ENCODE results near the gene LAMA2.

Gene LAMA2, protein sequence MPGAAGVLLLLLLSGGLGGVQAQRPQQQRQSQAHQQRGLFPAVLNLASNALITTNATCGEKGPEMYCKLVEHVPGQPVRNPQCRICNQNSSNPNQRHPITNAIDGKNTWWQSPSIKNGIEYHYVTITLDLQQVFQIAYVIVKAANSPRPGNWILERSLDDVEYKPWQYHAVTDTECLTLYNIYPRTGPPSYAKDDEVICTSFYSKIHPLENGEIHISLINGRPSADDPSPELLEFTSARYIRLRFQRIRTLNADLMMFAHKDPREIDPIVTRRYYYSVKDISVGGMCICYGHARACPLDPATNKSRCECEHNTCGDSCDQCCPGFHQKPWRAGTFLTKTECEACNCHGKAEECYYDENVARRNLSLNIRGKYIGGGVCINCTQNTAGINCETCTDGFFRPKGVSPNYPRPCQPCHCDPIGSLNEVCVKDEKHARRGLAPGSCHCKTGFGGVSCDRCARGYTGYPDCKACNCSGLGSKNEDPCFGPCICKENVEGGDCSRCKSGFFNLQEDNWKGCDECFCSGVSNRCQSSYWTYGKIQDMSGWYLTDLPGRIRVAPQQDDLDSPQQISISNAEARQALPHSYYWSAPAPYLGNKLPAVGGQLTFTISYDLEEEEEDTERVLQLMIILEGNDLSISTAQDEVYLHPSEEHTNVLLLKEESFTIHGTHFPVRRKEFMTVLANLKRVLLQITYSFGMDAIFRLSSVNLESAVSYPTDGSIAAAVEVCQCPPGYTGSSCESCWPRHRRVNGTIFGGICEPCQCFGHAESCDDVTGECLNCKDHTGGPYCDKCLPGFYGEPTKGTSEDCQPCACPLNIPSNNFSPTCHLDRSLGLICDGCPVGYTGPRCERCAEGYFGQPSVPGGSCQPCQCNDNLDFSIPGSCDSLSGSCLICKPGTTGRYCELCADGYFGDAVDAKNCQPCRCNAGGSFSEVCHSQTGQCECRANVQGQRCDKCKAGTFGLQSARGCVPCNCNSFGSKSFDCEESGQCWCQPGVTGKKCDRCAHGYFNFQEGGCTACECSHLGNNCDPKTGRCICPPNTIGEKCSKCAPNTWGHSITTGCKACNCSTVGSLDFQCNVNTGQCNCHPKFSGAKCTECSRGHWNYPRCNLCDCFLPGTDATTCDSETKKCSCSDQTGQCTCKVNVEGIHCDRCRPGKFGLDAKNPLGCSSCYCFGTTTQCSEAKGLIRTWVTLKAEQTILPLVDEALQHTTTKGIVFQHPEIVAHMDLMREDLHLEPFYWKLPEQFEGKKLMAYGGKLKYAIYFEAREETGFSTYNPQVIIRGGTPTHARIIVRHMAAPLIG (N-terminal part only)

DNA sequence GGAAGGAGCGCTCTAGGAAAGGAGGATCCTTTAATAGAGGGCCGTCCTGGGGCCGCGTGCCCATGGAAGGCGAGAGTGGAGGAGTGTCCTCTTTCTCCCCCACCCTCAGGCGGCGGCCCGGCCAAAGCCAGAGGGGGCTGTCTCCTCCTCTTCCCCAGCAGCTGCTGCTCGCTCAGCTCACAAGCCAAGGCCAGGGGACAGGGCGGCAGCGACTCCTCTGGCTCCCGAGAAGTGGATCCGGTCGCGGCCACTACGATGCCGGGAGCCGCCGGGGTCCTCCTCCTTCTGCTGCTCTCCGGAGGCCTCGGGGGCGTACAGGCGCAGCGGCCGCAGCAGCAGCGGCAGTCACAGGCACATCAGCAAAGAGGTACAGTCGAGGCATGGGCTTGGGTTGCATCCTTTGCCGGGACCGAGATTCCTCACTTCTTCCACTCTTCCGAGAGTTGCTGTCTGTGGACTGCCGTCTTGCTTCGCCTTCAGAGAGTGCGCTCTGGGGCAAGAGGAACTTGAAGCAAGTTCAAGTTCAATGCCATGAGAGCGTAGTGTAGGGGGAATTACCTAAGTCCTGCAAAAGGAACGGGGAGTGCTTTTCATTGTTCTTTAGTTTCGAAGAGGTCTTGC is at the start of gene LAMA2:
Gene LAMA2 (plus strand): TSS at position 148 of the 621 bp plus-strand sequence. CDS start 108 bp downstream, at position 256.
- TF ChIP-seq SUZ12 (IDR thresholded peaks at IDR 0.05; ENCODE audit: extremely low read depth, insufficient read depth, insufficient read length), result no peak
- TF ChIP-seq YY1 (IDR thresholded peaks at IDR 0.05; ENCODE audit: insufficient read depth, insufficient read length), result no peak
- TF ChIP-seq ZNF274 (IDR thresholded peaks at IDR 0.05; ENCODE audit: low read depth, low read length), result no peak
- Histone ChIP-seq H3K4me1 (ENCODE audit: insufficient read depth, insufficient read length) (no peaks in the 10 kb centered on the region), H3K9ac (ENCODE audit: insufficient read length, low read depth) (no peak within 1 kb of the TSS), H3K27me3 (ENCODE audit: insufficient read depth, insufficient read length) (no peaks in the 10 kb centered on the region), H3K9me3 (ENCODE audit: insufficient read depth, low read length) (no peaks in the 10 kb centered on the region), H3K36me3 (ENCODE audit: insufficient read depth, insufficient read length, low read length) (no peaks in the 10 kb centered on the region), H3K4me3 (ENCODE audit: insufficient read length, low read depth) (no peak within 1 kb of the TSS)
- DNase-seq (ENCODE audit: low read depth, low spot score), result no peak

- Histone ChIP-seq H3K9me3 (ENCODE audit: insufficient read depth, low read length) (no peaks in the 10 kb centered on the region), H3K4me1 (ENCODE audit: insufficient read depth, insufficient read length) (no peaks in the 10 kb centered on the region), H3K27me3 (ENCODE audit: insufficient read depth, insufficient read length) (no peaks in the 10 kb centered on the region), H3K4me3 (ENCODE audit: insufficient read length, low read depth) (no peak overlapping the region), H3K9ac (ENCODE audit: insufficient read length, low read depth) (no peak overlapping the region), H3K36me3 (ENCODE audit: insufficient read depth, insufficient read length, low read length) (no peaks in the 10 kb centered on the region)
- no peak for TF ChIP-seq SUZ12 (IDR thresholded peaks at IDR 0.05; ENCODE audit: extremely low read depth, insufficient read depth, insufficient read length)
- DNase-seq (ENCODE audit: low read depth, low spot score), result no peak
These were observed 46.2 kb upstream of the LAMA2 start for GRCh38 chr6:128836761-128837160.

GRCh38 chr6:128841518-128841917 is 41.4 kb upstream of the LAMA2 start:
- TF ChIP-seq YY1 (IDR thresholded peaks at IDR 0.05; ENCODE audit: insufficient read depth, insufficient read length) (no peak), SUZ12 (IDR thresholded peaks at IDR 0.05; ENCODE audit: extremely low read depth, insufficient read depth, insufficient read length) (no peak), ZNF274 (IDR thresholded peaks at IDR 0.05; ENCODE audit: low read depth, low read length) (no peak)
- H3K9me3 ChIP-seq (ENCODE audit: insufficient read depth, low read length), result no peaks in the 10 kb centered on the region
- no peaks in the 10 kb centered on the region for H3K36me3 ChIP-seq (ENCODE audit: insufficient read depth, insufficient read length, low read length)
- H3K4me1 ChIP-seq (ENCODE audit: insufficient read depth, insufficient read length), result no peaks in the 10 kb centered on the region
- DNase-seq (ENCODE audit: low read depth, low spot score), result no peak
- no peak overlapping the region for H3K9ac ChIP-seq (ENCODE audit: insufficient read length, low read depth)
- H3K4me3 ChIP-seq (ENCODE audit: insufficient read length, low read depth), result no peak overlapping the region
- no peaks in the 10 kb centered on the region for H3K27me3 ChIP-seq (ENCODE audit: insufficient read depth, insufficient read length)

- H3K4me1 ChIP-seq (ENCODE audit: insufficient read depth, insufficient read length), result no peaks in the 10 kb centered on the region
These were observed 38.3 kb upstream of the LAMA2 start for GRCh38 chr6:128844598-128844997.

DNA sequence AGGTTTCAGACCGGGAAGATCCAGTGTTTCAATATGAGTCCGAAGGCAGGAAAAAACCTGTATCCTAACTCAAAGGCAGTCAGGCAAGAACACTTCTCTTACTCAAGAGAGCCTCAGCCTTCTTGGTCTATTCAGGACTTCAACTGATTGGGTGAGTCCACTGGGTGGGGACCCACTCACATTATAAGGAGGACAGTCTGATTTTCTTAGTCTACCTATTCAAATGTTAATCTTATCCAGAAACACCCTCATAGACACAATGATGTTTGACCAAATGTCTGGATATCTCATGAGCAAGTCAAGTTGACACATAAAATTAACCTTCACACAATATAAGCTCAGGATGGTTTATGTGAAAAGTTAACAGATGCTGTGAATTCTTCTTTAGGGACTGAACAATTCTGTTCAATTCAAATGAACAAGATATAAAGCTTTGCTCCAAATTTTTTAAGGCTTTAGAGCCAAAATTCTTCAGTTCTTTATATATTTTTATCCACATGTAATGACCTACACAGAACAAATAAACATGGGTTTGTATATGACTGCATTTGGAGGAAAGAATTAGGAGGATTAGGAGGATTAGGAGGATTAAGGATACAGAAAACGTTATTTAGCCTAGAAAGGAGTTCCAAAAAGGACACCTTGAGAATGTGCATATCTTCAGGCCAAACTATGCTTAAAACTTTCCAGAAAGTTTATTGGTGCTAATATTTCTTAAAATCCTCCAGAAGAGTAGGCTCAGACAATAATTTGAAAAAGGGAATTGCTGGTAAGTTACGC is 35.3 kb upstream of the LAMA2 start:
- no peak for DNase-seq (ENCODE audit: low read depth, low spot score)
- Histone ChIP-seq H3K36me3 (ENCODE audit: insufficient read depth, insufficient read length, low read length) (no peaks in the 10 kb centered on the region), H3K9ac (ENCODE audit: insufficient read length, low read depth) (no peak overlapping the region), H3K9me3 (ENCODE audit: insufficient read depth, low read length) (no peaks in the 10 kb centered on the region), H3K4me1 (ENCODE audit: insufficient read depth, insufficient read length) (no peaks in the 10 kb centered on the region), H3K27me3 (ENCODE audit: insufficient read depth, insufficient read length) (no peaks in the 10 kb centered on the region), H3K4me3 (ENCODE audit: insufficient read length, low read depth) (no peak overlapping the region)
- no peak for TF ChIP-seq ZNF274 (IDR thresholded peaks at IDR 0.05; ENCODE audit: low read depth, low read length)
- no peak for TF ChIP-seq YY1 (IDR thresholded peaks at IDR 0.05; ENCODE audit: insufficient read depth, insufficient read length)
- no peak for TF ChIP-seq SUZ12 (IDR thresholded peaks at IDR 0.05; ENCODE audit: extremely low read depth, insufficient read depth, insufficient read length)

More at GRCh38 chr6:128844598-128844997, 38.3 kb upstream of the LAMA2 start:
- Histone ChIP-seq H3K9ac (ENCODE audit: insufficient read length, low read depth) (no peak overlapping the region), H3K27me3 (ENCODE audit: insufficient read depth, insufficient read length) (no peaks in the 10 kb centered on the region), H3K9me3 (ENCODE audit: insufficient read depth, low read length) (no peaks in the 10 kb centered on the region), H3K36me3 (ENCODE audit: insufficient read depth, insufficient read length, low read length) (no peaks in the 10 kb centered on the region), H3K4me3 (ENCODE audit: insufficient read length, low read depth) (no peak overlapping the region)
- no peak for DNase-seq (ENCODE audit: low read depth, low spot score)
- no peak for TF ChIP-seq ZNF274 (IDR thresholded peaks at IDR 0.05; ENCODE audit: low read depth, low read length)
- TF ChIP-seq SUZ12 (IDR thresholded peaks at IDR 0.05; ENCODE audit: extremely low read depth, insufficient read depth, insufficient read length), result no peak
- TF ChIP-seq YY1 (IDR thresholded peaks at IDR 0.05; ENCODE audit: insufficient read depth, insufficient read length), result no peak

Data from NT2/D1 (cell line).